Fibroblast of skin of left quadriceps (primary cell): ENCODE results near the gene ERBB4.

Experiments
- DNase-seq, 2 experiments: peaks; one replicate each; pipeline ENCODE4 v3.0.0-alpha.2; 2013; ENCODE audit warnings: low read depth in 2 of 2

ERBB4 gene

DNA sequence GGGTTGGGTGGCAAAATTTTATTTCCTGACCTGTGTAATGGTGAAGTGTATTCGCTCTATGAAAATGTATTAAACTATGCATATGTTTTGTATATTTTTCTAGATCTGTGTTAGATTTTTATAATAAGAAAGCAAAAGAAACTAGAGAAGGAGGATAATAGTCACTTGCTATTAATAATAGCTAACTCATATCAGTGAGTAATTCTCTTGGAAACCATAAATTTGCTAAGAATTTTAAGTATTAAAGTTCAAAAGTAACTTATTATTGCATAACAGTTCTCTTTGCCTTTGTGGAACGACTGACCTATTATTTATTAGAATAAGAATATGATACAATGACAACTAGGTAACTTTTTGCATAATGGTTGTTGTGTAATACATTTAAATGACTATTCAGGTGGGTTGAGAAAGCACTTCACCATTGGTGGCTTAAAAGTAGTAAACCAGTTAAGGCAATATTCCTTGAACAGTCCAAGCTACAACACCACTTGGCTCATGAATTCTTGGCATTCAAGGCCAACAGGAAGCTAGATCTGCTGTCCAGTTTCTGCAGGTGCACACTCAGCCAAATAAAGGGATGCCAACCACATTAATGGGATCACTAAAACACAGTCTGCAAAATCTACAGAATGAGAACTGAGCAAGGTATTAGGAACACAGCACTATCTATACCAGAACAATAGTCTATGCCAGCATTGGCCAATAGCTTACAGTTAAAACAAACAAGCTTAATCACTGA is 1060.9 kb downstream of the ERBB4 start:
- no peak for DNase-seq

DNA sequence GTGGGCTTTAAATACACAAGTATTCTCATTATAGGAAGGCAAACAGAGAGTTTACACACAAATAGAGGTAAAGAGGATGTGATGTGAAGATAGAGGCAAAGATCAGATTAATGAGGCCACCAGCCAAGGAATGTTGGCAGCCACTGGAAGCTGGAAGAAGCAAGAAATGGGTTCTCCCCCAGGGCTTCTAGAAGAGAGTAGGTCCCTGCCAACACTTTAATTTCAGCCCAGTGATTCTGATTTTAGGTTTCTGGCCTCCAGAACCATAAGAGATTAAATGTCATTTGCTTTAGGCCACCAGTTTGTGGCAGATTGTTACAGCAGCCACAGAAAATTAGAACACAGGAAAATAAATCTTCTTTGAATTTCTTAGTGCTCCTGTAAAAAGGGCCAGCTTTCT is 1065.5 kb downstream of the ERBB4 start:
- DNase-seq, result no peak

DNA sequence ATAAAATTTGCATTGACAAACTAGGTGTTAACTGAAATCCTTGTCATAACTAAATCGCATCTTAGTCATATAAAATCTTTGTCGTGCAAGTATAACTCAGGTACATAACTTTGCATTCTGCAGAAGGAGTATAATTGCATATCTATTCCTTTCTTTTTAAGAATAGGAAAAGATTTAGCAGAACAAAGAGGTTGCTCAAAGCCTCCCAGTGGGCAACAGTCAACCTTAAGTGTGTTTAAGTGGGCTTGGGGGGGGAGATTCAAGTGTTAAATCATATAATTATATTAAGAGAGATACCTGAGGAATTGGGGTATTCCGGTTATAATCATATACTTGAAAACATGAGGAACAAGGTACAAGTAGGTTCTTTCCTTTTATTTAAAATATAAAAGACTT is 1068.9 kb downstream of the ERBB4 start:
- no peak for DNase-seq

DNA sequence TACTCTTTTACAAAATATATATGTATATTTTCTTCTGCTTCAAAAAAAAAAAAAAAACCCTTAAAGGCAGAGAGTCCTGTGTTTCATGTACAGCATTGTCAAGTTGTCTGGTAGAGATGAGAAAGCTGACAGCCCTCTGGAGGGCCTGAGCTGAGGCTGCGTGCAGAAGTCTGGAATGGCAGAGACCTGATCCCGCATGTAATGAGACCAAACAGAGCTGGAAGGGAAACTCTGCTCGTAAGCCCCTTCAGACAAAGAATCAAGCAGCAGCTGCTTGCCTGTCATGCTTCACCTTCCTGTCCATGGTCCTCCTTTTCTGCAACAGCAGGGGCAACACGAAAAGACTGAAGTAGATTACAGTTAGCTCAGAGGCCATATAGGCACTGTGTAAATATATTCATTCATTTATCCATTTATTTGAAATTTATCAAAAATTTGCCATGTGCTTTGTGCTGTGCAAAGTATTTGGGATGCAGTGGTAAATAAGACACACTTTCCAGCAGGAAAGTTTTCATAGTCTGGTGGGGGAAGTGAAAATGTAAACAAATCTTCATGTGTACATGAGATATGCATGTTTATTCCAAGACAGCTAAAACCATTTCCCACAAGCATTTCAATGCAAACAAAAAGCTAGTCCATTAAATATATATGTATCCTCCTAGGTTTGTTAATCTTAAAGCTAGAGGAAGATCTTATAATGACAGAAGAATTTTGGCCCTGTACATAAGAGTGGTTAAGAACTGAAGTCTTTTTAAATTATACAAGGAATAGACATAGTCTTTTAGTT is 1069.5 kb downstream of the ERBB4 start:
- DNase-seq, result no peak

DNA sequence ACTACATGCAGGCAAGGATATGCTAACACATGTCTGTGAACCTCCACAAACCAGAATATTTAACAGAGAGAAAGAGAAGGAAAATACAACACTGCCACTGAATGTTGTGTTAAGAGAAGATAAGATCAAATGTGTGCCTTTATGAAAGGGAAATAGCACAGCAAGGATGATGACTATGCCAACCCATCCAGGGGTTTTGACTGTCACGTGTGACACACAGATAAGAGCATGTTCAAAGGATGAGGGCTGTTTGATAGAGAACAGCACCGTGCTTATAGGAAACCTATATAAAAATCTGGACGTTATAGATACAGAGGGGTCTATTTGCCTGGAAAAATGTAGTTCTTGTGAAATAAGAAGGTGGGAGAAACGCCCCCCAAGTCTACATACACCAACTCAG is 1070.4 kb downstream of the ERBB4 start:
- DNase-seq, result no peak

DNA sequence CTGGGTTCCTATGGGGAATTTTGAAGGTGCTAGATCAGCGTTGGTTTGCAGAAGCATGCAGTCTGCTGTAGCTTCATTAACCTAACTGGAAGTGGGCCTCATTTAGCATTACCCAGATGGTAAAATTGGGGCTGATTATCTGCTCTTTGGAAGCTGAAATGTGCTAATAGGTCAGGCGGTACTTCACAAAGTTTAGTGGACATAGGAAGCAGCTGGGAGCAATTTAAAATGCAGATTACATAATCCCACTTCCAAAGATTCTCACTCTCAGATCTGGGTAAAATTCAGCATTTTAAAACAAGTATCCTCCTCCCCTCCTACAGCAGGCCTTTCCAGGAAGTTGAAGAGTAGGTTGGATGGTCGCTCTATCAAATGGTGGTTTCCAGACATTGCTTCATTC is 1075.2 kb downstream of the ERBB4 start:
- DNase-seq, result no peak

DNA sequence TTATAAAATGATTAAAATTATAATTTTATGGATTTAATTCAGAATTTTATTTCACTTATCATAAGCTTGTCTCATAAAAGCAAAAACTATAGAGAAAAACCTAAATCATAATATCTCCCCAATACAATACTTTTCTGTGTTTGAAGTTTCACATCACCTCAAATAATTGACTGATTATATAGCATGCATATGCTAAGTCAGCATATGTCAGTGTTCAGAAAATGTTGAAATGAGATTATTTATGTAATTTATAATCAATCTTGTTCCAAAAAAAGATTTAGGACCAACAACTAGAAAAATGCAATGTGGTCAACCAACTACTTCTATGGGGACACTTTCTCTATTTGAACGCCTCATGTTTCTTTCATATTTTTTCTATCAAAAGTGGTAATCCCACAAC is 1079.6 kb downstream of the ERBB4 start:
- no peak for DNase-seq

DNA sequence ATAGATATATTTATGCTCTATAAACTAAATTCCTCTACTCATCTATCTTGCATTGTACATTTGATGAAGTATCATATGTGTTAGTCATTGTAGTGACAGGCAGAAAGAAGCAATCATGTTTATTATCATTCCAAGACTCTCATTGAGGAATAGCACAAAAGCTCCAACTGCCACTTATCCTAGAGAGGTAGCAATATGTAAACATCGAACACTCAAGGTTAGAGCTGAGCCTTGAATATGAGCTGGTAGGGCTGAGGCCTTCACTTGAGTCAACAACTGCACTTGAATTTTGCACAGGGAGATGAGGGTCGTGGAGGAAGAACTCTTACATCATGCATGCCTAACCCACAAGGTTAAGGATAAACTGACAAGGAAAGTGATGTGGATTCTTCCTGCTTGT is 1081.3 kb downstream of the ERBB4 start:
- no peak for DNase-seq

DNA sequence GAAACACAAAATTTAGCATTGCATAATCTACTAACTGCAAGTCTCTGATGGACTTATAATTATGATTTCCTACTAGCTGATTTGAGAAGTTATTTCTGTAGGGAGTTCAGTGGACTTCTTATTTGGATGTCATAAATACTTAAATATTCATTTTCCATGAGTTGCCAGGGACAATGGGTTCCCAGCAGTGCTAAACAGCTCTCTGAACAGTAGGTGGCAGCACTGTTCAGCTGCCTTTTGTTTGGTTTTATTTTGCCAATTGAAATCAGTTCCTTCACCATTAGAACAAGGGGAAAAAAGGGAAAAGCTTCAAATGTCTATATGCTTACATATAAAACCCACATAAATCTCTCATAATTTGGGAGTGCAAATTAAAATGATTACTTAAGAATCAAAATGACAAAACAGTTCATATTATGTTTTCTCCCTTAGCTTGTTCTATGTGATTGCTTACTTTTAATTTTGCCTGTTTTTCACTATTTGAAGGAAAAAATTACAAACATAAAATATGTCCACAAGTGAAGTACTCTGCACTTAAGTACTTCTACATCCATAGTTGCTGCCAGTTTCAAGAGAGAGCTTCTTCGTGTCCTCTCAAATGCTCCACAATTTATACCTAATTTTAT is 1083.3 kb downstream of the ERBB4 start:
- DNase-seq, result peak; percentile 8

DNA sequence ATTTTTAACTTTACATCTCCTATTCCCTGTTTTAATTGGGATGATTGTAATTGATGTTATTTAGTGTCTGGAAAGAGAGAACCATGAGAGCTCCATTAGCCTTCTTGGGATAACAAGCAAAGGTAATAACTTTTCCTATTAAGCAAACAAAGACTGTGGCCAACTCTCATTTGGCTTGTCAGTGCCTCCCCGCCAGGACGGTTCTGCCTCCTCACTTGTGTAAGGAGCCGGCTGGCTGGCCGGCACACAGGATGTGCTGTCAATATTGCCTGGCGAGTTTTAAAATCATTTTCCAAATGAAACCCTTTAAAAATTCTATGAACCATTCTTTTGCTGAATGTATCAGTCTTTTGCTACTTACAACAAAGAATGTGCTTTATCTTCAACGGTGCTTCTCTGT is 1083.9 kb downstream of the ERBB4 start:
- DNase-seq, result no peak

DNA sequence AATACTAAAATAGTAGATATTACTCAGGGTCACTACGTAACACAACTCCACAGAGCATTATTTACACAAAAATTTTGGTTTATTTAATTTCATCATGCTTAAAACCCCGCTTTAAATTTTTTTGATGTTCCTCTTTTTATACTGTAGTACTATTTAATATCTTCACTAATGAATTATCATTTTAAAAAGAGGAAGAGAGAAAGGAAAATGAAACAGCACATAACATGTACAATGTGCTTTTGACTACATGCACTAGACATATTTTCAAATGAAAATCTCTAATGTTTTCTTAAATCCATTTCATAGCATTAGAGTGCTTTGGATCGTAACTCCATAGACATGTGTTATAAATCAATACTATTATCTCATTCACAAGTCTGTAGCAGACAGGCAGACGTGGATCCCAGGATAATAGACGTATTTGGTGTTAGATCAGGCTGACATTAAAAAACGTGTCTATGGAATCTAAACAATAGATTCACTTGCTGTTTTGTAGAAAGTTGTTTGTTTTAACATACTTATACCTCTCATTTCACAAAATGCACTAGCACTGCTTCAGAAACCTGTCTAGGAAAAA is 1085.2 kb downstream of the ERBB4 start:
- DNase-seq, result no peak

DNA sequence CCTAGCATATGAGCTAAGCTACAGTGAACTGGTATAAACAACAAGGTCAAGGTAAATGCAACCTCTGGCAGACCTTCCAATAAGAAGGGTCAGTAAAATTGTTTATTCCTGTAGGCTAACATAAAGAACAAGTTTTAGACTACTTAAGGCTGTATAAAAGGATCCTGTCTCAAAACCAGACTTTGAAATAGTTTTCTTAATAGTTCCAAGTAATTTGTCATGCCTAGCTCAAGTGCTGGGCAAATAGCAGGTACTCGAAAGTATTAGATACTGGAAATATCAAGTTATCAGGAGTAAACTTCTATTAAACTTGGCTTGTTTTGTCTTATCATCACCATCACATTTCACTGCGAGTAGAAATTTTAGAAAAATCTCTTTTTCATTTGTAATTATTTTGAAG is 1087.0 kb downstream of the ERBB4 start:
- no peak for DNase-seq

DNA sequence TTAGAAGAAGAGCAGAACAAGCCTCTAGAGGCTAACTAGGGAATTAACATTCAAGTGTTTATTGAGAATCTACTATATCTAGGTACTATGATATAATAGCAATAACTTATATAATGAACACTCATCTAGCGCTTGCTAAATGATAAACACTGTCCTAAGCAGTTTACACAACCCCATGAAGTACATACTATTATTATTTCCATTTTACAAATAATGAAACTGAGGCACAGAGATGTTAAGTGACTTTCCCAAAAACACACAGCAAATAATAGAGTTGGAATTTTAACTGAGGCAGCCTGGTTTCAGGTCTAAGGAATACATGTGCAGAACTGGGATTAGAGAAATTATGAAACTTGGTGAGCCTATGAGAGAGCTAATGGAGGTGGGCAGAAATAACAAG is 1088.8 kb downstream of the ERBB4 start:
- no peak for DNase-seq

DNA sequence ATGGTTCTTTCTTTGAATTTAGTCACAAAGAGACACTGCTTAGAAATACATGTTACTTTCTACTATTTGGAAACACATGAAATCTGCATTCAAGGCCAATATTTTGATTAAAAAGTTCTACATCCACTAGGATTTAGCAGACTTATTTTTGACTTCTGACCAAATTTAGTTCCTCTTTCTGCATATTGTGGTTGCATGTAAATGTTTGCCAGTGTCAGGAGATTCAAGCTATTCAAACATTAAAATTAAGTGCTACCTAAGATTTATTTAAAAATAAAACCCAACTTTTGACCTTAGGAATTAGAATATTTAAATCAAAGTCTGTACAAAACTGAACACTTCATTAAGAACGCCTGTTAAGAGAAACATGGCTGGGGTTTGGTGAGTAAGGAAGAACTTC is 1091.1 kb downstream of the ERBB4 start:
- no peak for DNase-seq

DNA sequence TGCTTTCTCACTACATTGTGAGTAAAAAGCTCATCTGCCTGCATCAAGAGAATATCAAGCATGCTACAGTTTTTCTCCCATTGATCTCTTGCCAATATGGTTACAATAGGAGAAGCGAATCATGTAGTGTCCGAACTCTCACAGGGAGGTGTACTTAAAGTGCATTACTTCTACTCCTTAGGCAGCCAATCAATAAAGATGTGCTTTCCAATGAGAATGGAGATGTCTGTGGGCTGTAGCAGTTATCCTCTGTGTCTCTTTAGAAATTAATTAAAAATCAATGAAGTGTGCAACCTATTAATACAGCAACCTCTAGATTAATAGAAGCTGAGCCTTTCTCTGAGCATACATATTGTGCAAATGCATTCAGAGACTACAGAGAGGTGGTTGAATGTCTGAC is 1098.5 kb downstream of the ERBB4 start:
- DNase-seq, result no peak

DNA sequence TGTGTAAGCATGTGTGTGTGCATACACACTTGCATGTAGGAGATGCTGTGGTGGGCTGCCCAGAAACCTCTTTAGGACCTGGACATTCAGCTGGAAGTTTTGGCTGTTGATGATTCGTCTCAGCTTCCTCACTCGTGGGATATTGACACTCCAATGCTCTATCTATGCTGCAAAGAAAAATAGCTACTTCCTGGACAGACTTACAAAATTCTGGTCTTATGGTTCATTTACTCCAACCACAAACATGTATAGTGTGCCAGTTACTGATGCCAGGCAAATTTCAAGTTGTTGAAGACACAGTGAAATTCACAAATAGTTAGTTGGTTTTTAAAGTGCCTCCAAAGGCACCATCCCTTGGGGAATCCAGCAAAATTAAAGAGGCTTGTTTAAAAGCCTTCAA is 1099.6 kb downstream of the ERBB4 start:
- DNase-seq, result no peak

DNA sequence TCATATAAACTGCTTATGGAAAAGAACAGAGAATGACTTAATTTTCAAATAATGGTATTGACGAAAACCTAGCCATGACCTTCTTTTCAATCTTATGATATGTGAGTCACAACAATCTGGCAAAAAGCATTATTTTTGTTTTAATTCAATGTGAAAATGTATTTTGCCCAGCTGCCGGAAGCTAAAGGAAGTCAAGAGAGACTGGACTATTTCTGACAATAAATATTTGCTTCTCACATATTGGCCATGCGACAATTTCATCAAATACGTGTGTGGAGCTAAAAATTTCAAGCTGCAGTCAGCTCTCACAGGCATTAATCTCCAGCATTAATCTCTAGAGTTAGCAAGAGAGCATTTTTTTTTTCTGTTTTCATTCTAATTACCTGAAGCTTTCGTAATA is 1101.2 kb downstream of the ERBB4 start:
- DNase-seq, result no peak

DNA sequence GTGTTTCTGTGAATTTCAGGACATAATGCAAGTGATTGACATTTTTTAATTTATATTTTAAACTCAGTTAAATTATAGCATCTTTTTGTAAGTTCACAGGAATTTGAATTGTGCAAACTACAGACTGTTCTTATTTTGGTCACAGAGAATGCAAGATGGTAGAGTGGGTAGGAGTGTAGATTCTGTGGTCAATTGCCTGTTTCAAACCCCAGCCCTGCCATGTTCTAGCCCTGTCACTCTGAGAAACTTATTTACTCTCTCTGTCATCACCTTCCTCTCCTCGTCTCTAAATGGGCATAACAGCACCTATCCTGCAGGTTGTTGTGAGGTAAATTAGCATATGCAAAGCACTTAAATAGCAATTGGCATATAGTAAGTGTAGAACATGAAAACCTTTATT is 1102.4 kb downstream of the ERBB4 start:
- DNase-seq, result no peak

DNA sequence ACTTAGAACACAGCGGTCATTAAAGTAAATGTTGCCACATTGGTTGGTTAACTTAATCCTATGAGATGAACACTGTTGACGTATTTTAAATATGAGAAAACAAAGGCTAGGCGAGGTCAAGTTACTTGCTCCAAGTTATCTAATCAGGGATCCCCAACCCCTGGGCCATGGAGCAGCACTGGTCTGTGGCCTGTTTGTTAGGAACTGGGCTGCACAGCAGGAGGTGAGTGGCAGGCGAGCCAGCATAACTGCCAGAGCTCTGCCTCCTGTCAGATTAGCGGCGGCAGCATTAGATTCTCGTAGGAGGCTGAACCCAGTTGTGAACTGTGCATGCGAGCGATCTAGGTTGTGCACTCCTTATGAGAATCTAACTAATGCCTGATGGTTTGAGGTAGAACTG is 1103.3 kb downstream of the ERBB4 start:
- no peak for DNase-seq

DNA sequence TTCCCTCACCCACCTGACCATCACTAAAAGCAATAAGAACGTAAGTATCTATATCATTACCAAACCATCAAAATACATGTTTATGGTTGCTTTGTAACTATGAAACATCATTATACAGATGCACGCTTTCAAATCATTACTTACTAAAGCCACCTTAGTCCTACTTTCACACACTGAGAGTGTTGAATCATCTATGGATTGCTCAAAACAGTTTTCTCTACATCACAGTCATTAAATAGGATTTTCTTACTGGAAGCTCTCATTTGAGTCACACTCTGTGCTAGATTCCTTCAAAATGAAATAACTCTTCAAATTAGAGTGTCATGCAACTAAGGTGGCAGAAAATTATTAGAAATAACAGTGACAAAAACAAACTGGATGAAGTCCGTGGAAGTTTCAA is 1103.8 kb downstream of the ERBB4 start:
- no peak for DNase-seq

DNA sequence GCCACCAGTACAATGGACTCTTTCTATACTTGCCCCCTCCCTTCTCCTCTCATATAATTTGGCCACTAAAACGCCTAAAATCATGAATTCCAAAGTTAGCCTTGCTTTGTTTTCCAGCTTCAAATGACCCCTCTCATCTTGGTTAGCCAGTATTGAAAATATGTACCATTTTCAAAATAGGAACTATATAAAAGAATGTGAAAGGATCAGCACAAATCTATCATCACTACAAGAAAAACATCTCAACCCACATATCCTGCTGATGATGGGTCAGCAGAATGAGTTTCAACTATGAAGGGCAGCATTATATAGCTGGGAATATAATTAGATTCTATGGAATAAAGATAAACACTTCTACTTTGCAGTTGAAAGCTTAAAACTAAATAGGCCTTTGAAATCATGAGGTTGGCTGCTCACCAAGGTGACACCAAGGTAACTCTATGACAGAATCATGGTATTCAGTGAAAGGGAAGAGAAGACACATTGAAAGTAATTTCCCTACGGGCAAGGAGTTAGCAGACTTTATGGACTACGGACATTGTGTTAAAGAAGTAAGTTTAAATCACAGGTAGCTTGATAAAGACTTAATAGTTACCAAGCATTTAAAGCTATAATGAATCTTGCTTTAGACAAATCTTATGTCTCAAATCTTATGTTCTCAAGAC is 1109.2 kb downstream of the ERBB4 start:
- no peak for DNase-seq

DNA sequence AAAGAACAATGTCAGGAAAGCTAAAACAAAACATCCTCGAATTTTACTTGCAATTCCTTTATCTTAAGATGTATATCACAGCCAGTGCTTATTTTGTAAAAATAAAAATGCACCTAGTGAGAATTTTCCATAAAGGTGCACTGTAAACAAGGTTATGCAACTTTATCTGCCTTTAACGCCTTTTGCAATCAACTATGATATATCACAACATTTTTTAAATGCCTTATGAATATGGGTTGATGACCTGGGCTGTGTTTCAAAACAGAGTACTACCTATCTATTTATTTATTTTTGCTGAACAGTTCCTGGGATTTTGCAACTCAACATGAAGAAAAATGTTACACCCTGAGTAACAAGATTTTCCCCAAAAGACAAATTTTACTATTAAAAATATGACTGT is 1112.4 kb downstream of the ERBB4 start:
- DNase-seq, result no peak
